Suprapubic skin (tissue), 4 donors: ENCODE measurements around the gene SEC23B. TPM values are rescaled to one million over a fixed set of nuclear protein-coding genes. Genes with fewer than 3 reads are reported as not detected.

Experiments used
- DNase-seq, 2 donors: peaks; one replicate each; pipeline ENCODE4 v3.0.0-alpha.2; 2019; ENCODE audit warnings: low spot score in 2 of 2
- H3K27ac ChIP-seq: fragments of 200-600 bp; sonication (generic); one replicate; pipeline ENCODE4 v1.5.1; 2019
- H3K27me3 ChIP-seq: fragments of 200-600 bp; sonication (generic); one replicate; pipeline ENCODE4 v1.5.1; 2019
- H3K36me3 ChIP-seq: fragments of 200-600 bp; sonication (generic); one replicate; pipeline ENCODE4 v1.5.1; 2019
- H3K4me1 ChIP-seq: fragments of 200-600 bp; sonication (generic); one replicate; pipeline ENCODE4 v1.5.1; 2019
- H3K4me3 ChIP-seq: fragments of 200-600 bp; sonication (generic); one replicate; pipeline ENCODE4 v1.5.1; 2019; ENCODE audit warnings: mild to moderate bottlenecking
- H3K9me3 ChIP-seq: fragments of 200-600 bp; sonication (generic); one replicate; pipeline ENCODE4 v1.5.1; 2019
- CTCF ChIP-seq, 2 donors: fragments of 200-600 bp in 1 of 2; fragments of 450-650 bp in 1 of 2; sonication (generic) in 1 of 2; IDR thresholded peaks; one replicate each; pipeline ENCODE4 v1.5.1; 2016 to 2019; ENCODE audit warnings: antibody characterized with exemption in 2 of 2, mild to moderate bottlenecking in 1 of 2, moderate library complexity in 1 of 2
- EP300 ChIP-seq: sonication (generic); formaldehyde crosslinking; IDR thresholded peaks from one replicate; pipeline ENCODE4 v1.6.1; 2017; ENCODE audit warnings: antibody characterized with exemption
- POLR2A ChIP-seq, 2 donors: fragments of 450-650 bp; IDR thresholded peaks; one replicate each; pipeline ENCODE4 v1.6.1; 2017; ENCODE audit warnings: antibody characterized with exemption in 2 of 2, mild to moderate bottlenecking in 2 of 2, moderate library complexity in 2 of 2
- POLR2AphosphoS5 ChIP-seq, 3 donors: sonication (generic); formaldehyde crosslinking; IDR thresholded peaks; one replicate each; pipeline ENCODE4 v1.6.1; 2017; ENCODE audit warnings: antibody characterized with exemption in 3 of 3
- WGBS: methylation state at CpG from one replicate; pipeline ENCODE4 v1.1.5; 2018; 5-methylcytosine and 5-hydroxymethylcytosine counted together
- total RNA-seq, 4 donors: library from RNA; depleted of rRNA; stranded (reverse); fragments of >200 nt; gene quantifications; one replicate each; pipeline ENCODE4 v1.1.0, GENCODE V29; 2016

SEC23B gene
- total RNA-seq, 4 donors from 2014 or later: 37.5 to 53.2 (median 49.6) TPM

- H3K27me3 ChIP-seq: no peaks in the 10 kb centered on the region
- no peaks in the 10 kb centered on the region for H3K9me3 ChIP-seq
- no peak overlapping the region for H3K4me3 ChIP-seq
- no peaks in the 10 kb centered on the region for H3K4me1 ChIP-seq
- TF ChIP-seq POLR2AphosphoS5 (IDR thresholded peaks at IDR 0.05) (no peak), EP300 (no peak), POLR2A (IDR thresholded peaks at IDR 0.05) (no peak), CTCF (IDR thresholded peaks at IDR 0.05) (no peak)
- no peak for DNase-seq
- H3K36me3 ChIP-seq: peaks cover 94% of the 10 kb centered on the region
- WGBS: 55% methylated on average over 1 of the region's 1 CpG
- H3K27ac ChIP-seq: no peak overlapping the region
These were observed 25.8 kb downstream of the SEC23B start for GRCh38 chr20:18533491-18533890.

GRCh38 chr20:18533978-18534644 is 26.4 kb downstream of the SEC23B start:
- Histone ChIP-seq H3K27me3 (no peaks in the 10 kb centered on the region), H3K4me3 (no peak overlapping the region), H3K27ac (no peak overlapping the region), H3K9me3 (no peaks in the 10 kb centered on the region), H3K4me1 (no peaks in the 10 kb centered on the region), H3K36me3 (peaks cover 89% of the 10 kb centered on the region)
- TF ChIP-seq EP300: no peak
- TF ChIP-seq CTCF (IDR thresholded peaks at IDR 0.05): no peak
- no peak for TF ChIP-seq POLR2AphosphoS5 (IDR thresholded peaks at IDR 0.05)
- TF ChIP-seq POLR2A (IDR thresholded peaks at IDR 0.05): no peak
- DNase-seq: no peak
- WGBS: 87% methylated on average over 6 of the region's 6 CpGs

- 97% methylated on average over 2 of the region's 2 CpGs for WGBS
These were observed 29.9 kb downstream of the SEC23B start for GRCh38 chr20:18537651-18538050.

GRCh38 chr20:18541741-18542140 is 34.0 kb downstream of the SEC23B start:
- Histone ChIP-seq H3K36me3 (peaks cover 77% of the 10 kb centered on the region), H3K27me3 (no peaks in the 10 kb centered on the region), H3K9me3 (no peaks in the 10 kb centered on the region), H3K4me1 (no peaks in the 10 kb centered on the region), H3K27ac (no peak overlapping the region), H3K4me3 (no peak overlapping the region)
- no peak for TF ChIP-seq CTCF (IDR thresholded peaks at IDR 0.05)
- no peak for TF ChIP-seq POLR2AphosphoS5 (IDR thresholded peaks at IDR 0.05)
- TF ChIP-seq POLR2A (IDR thresholded peaks at IDR 0.05): no peak
- TF ChIP-seq EP300: no peak
- no peak for DNase-seq
- 88% methylated on average over 5 of the region's 5 CpGs for WGBS

More at GRCh38 chr20:18537651-18538050, 29.9 kb downstream of the SEC23B start:
- no peaks in the 10 kb centered on the region for H3K9me3 ChIP-seq
- H3K27ac ChIP-seq: no peak overlapping the region
- no peaks in the 10 kb centered on the region for H3K4me1 ChIP-seq
- no peak for DNase-seq
- H3K36me3 ChIP-seq: peaks cover 81% of the 10 kb centered on the region
- no peaks in the 10 kb centered on the region for H3K27me3 ChIP-seq
- TF ChIP-seq POLR2A (IDR thresholded peaks at IDR 0.05) (no peak), CTCF (IDR thresholded peaks at IDR 0.05) (no peak), POLR2AphosphoS5 (IDR thresholded peaks at IDR 0.05) (no peak), EP300 (no peak)
- H3K4me3 ChIP-seq: no peak overlapping the region

- Histone ChIP-seq H3K27ac (no peak overlapping the region), H3K9me3 (no peaks in the 10 kb centered on the region), H3K4me3 (no peak overlapping the region), H3K36me3 (peaks cover 79% of the 10 kb centered on the region), H3K27me3 (no peaks in the 10 kb centered on the region), H3K4me1 (no peaks in the 10 kb centered on the region)
- no peak for DNase-seq
- WGBS: 97% methylated on average over 4 of the region's 4 CpGs
- no peak for TF ChIP-seq EP300
- TF ChIP-seq POLR2A (IDR thresholded peaks at IDR 0.05): no peak
- TF ChIP-seq CTCF (IDR thresholded peaks at IDR 0.05): no peak
- TF ChIP-seq POLR2AphosphoS5 (IDR thresholded peaks at IDR 0.05): no peak
These were observed 35.5 kb downstream of the SEC23B start for GRCh38 chr20:18543216-18543615.
